HG03135 (cell line): Measurements from ENCODE around the gene NDRG2.

Experiments
- ATAC-seq: cut with Tn5 transposase; IDR thresholded peaks from one replicate; pipeline ENCODE4 v1.9.1; 2021; ENCODE audit warnings: mild to moderate bottlenecking, moderate library complexity; ENCODE audit not compliant: unreplicated experiment

Gene NDRG2

GRCh38 chr14:21024585-21025370 lies at the start of gene NDRG2:
NDRG2 (minus strand) TSS chr14:21025061; CDS start chr14:21023315, 1,746 bp downstream.
- ATAC-seq, result no peak

- no peak for ATAC-seq
Observed at GRCh38 chr14:21073921-21074320, 49.1 kb upstream of the NDRG2 start.

GRCh38 chr14:21072781-21073339 lies 48.0 kb upstream of the NDRG2 start:
- ATAC-seq, result no peak

GRCh38 chr14:21072031-21072473 lies 47.2 kb upstream of the NDRG2 start:
- no peak for ATAC-seq

- ATAC-seq, result peak; percentile 64
Observed at GRCh38 chr14:21071225-21072030, 46.6 kb upstream of the NDRG2 start.

GRCh38 chr14:21070610-21071224 lies 45.9 kb upstream of the NDRG2 start:
- ATAC-seq, result peak; percentile 27

- no peak for ATAC-seq
Observed at GRCh38 chr14:21070083-21070609, 45.3 kb upstream of the NDRG2 start, which contains the start of gene ARHGEF40. ARHGEF40 (plus strand) TSS chr14:21070304; CDS start chr14:21070397, 93 bp downstream.

GRCh38 chr14:21069388-21070082 lies 44.7 kb upstream of the NDRG2 start:
- no peak for ATAC-seq

GRCh38 chr14:21068521-21069387 lies 43.9 kb upstream of the NDRG2 start:
- no peak for ATAC-seq

GRCh38 chr14:21066882-21067502 lies 42.1 kb upstream of the NDRG2 start:
- no peak for ATAC-seq

- no peak for ATAC-seq
Observed at GRCh38 chr14:21063479-21063878, 38.6 kb upstream of the NDRG2 start.

- no peak for ATAC-seq
Observed at GRCh38 chr14:21061347-21061668, 36.4 kb upstream of the NDRG2 start.

- ATAC-seq, result no peak
Observed at GRCh38 chr14:21060614-21061346, 35.9 kb upstream of the NDRG2 start.

- ATAC-seq, result no peak
Observed at GRCh38 chr14:21059842-21060613, 35.2 kb upstream of the NDRG2 start.

- ATAC-seq, result no peak
Observed at GRCh38 chr14:21058903-21059302, 34.0 kb upstream of the NDRG2 start.

- no peak for ATAC-seq
Observed at GRCh38 chr14:21057803-21058675, 33.2 kb upstream of the NDRG2 start, which contains the start of gene RNASE8. RNASE8 (plus strand) TSS chr14:21057822; CDS start chr14:21057893, 71 bp downstream.
